Endothelial cell of umbilical vein (primary cell): ENCODE data around the gene SEMA3G. TPM values are rescaled to one million over a fixed set of nuclear protein-coding genes. Genes with fewer than 3 reads are reported as not detected.

ENCODE experiments used
- BruUV-seq: library from RNA; stranded (reverse); fragments of 400-500 nt; replicated peaks from 2 replicates; lab custom pipeline; 2021; lab: Mats Ljungman, UMichigan
- CTCF ChIA-PET: fragments of 300-600, 350-600 bp; sonication (Branson Sonifier 250); formaldehyde crosslinking; loops from one replicate; lab custom pipeline; 2021; ENCODE audit warnings: antibody characterized with exemption, inconsistent platforms; lab: Charles Lee
- POLR2A ChIA-PET: fragments of 300-600, 350-600 bp; sonication (Branson Sonifier 250); formaldehyde crosslinking; loops from one replicate; lab custom pipeline; 2021; ENCODE audit warnings: antibody characterized with exemption, inconsistent platforms; lab: Charles Lee
- DNase-seq: peaks from one replicate; pipeline ENCODE4 v3.0.0-alpha.2; 2011; ENCODE audit warnings: low read depth, low spot score
- FAIRE-seq: peaks from 2 replicates; lab custom pipeline; 2011; peaks lifted over from hg19 to GRCh38; lab: Jason Lieb, UNC
- H2AFZ ChIP-seq: 2 replicates; pipeline ENCODE4 v1.6.0; 2012; ENCODE audit warnings: low read depth, low read length, control low read depth, inconsistent platforms
- H3K27ac ChIP-seq: 2 replicates; pipeline ENCODE4 v1.5.1; 2011; ENCODE audit warnings: low read depth, mild to moderate bottlenecking, control low read depth, low read length, moderate library complexity; ENCODE audit not compliant: insufficient read depth
- H3K27me3 ChIP-seq, 2 experiments: 2 replicates each; pipeline versions ENCODE4 v1.6.0 to v1.6.1; 2011; ENCODE audit warnings: low read length in 2 of 2, mixed read lengths in 1 of 2; ENCODE audit not compliant: control insufficient read depth in 2 of 2, insufficient read depth in 2 of 2
- H3K36me3 ChIP-seq, 2 experiments: 2 replicates in 1 of 2; 3 replicates in 1 of 2; pipeline ENCODE4 v1.5.1; 2011; ENCODE audit warnings: low read length in 2 of 2, mild to moderate bottlenecking in 1 of 2, moderate library complexity in 1 of 2; ENCODE audit not compliant: control insufficient read depth in 2 of 2, insufficient read depth in 2 of 2; ENCODE audit errors: extremely low read depth in 1 of 2
- H3K4me1 ChIP-seq: 3 replicates; pipeline ENCODE4 v1.5.1; 2011; ENCODE audit warnings: mild to moderate bottlenecking, low read length; ENCODE audit not compliant: control insufficient read depth, insufficient read depth; ENCODE audit errors: extremely low read depth
- H3K4me2 ChIP-seq: 2 replicates; pipeline ENCODE4 v1.6.1; 2011; ENCODE audit warnings: low read length, control low read depth, mixed read lengths; ENCODE audit not compliant: insufficient read depth
- H3K4me3 ChIP-seq, 3 experiments: fragments of 200-600 bp in 1 of 3; sonication (generic), shearing (Covaris generic) in 1 of 3; replicated peaks in 1 of 3; 2 replicates each; pipeline ENCODE4 v1.5.1; 2011 to 2016; ENCODE audit warnings: control low read depth in 3 of 3, low read length in 3 of 3, mild to moderate bottlenecking in 2 of 3, inconsistent platforms in 1 of 3, low read depth in 1 of 3, moderate library complexity in 1 of 3; ENCODE audit not compliant: insufficient read depth in 1 of 3
- H3K79me2 ChIP-seq: 2 replicates; pipeline ENCODE4 v1.6.0; 2012; ENCODE audit warnings: low read length, inconsistent platforms; ENCODE audit not compliant: control insufficient read depth, insufficient read depth
- H3K9ac ChIP-seq: replicated peaks from 2 replicates; pipeline ENCODE3; 2011; ENCODE audit warnings: low read length, control low read depth; ENCODE audit not compliant: insufficient read depth; ENCODE audit errors: extremely low read depth
- H3K9me1 ChIP-seq: replicated peaks from 3 replicates; pipeline ENCODE4 v1.6.0; 2011; ENCODE audit warnings: mild to moderate bottlenecking, low read length; ENCODE audit not compliant: control insufficient read depth, insufficient read depth; ENCODE audit errors: extremely low read depth
- H3K9me3 ChIP-seq: replicated peaks from 2 replicates; pipeline ENCODE4 v1.5.1; 2012; ENCODE audit warnings: low read length, inconsistent platforms; ENCODE audit not compliant: control insufficient read depth, insufficient read depth
- H4K20me1 ChIP-seq: replicated peaks from 2 replicates; pipeline ENCODE3; 2011; ENCODE audit warnings: mild to moderate bottlenecking, low read length; ENCODE audit not compliant: control insufficient read depth, insufficient read depth; ENCODE audit errors: extremely low read depth
- CTCF ChIP-seq, 2 donors: IDR thresholded peaks; 1 replicate in 1 of 2; 2 replicates in 1 of 2; pipeline ENCODE4 v1.5.1; 2011; ENCODE audit warnings: low read length in 2 of 2, mild to moderate bottlenecking in 2 of 2, moderate library complexity in 2 of 2, control low read depth in 1 of 2, inconsistent platforms in 1 of 2, low read depth in 1 of 2; ENCODE audit not compliant: insufficient read depth in 1 of 2; ENCODE audit errors: extremely low read depth in 1 of 2
- EZH2 ChIP-seq: IDR thresholded peaks from 2 replicates; pipeline ENCODE4 v1.6.1; 2012; ENCODE audit warnings: borderline replicate concordance, low read depth, mild to moderate bottlenecking, moderate library complexity, low read length, inconsistent platforms; ENCODE audit not compliant: severe bottlenecking
- FOS ChIP-seq: IDR thresholded peaks from 2 replicates; pipeline ENCODE4 v1.6.1; 2011; ENCODE audit warnings: mild to moderate bottlenecking, low read length, moderate library complexity, borderline replicate concordance; ENCODE audit not compliant: insufficient read depth
- GATA2 ChIP-seq: IDR thresholded peaks from 2 replicates; pipeline ENCODE4 v1.7.0; 2011; ENCODE audit warnings: low read depth, mild to moderate bottlenecking, moderate library complexity, mixed read lengths, low read length; ENCODE audit not compliant: insufficient read length, insufficient read depth
- JUN ChIP-seq: IDR thresholded peaks from 2 replicates; pipeline ENCODE4 v1.6.1; 2011; ENCODE audit warnings: borderline replicate concordance, low read depth; ENCODE audit not compliant: insufficient read length, insufficient read depth
- MAX ChIP-seq: IDR thresholded peaks from 2 replicates; pipeline ENCODE4 v1.6.1; 2011; ENCODE audit not compliant: insufficient read depth, insufficient read length
- MYC ChIP-seq: IDR thresholded peaks from one replicate; pipeline ENCODE4 v1.6.1; 2011; ENCODE audit warnings: mild to moderate bottlenecking, low read depth, low read length
- POLR2A ChIP-seq: IDR thresholded peaks from 2 replicates; pipeline ENCODE4 v1.6.1; 2012; ENCODE audit warnings: low read depth, mild to moderate bottlenecking, control low read depth, low read length
- POLR2AphosphoS5 ChIP-seq: IDR thresholded peaks from 2 replicates; pipeline ENCODE4 v1.6.1; 2012; ENCODE audit warnings: low read depth, mild to moderate bottlenecking, control low read depth, low read length, moderate library complexity; ENCODE audit not compliant: insufficient read depth
- dilution Hi-C: fragments of 300-500 bp; cut with MboI; formaldehyde crosslinking; loops from one replicate; pipeline ENCODE4 v1.15.0; 2019; ENCODE audit warnings: low sequenced_read_pairs; ENCODE audit not compliant: extremely low pct_ligation_motif_present
- intact Hi-C: fragments of 100-400 bp; cut with micrococcal nuclease; formaldehyde crosslinking; loops from one replicate; pipeline ENCODE4 v1.10.0; 2022
- polyA plus RNA-seq, 4 experiments: library from polyadenylated mRNA; depleted of rRNA in 3 of 4; stranded (reverse) in 3 of 4; unstranded in 1 of 4; fragments of >200 nt; gene quantifications; 2 replicates each; pipeline versions ENCODE4 v1.2.1 to v1.2.3, GENCODE V29; 2011 to 2012; ENCODE audit warnings: missing spikeins in 1 of 4
- total RNA-seq: library from RNA; stranded (reverse); gene quantifications from 2 replicates; pipeline ENCODE4 v1.2.3, GENCODE V29; 2021

SEMA3G gene
- total and polyA plus RNA-seq, 2 donors (not counting 3 experiments of a cell fraction or from before 2014, with no cell fraction given): 22.6 to 27.9 TPM

GRCh38 chr3:52406231-52406661, 38.7 kb downstream of the SEMA3G start:
- no peak overlapping the region for H3K27ac ChIP-seq
- BruUV-seq: no TSS peak
- ChIA-PET POLR2A (no interaction called here), CTCF (interaction anchor here (1.0 kb wide), 1 partner anchor 17 kb away, joined by 3 read pairs; no protein-coding TSS in a partner anchor)
- H3K9me1 ChIP-seq: no peaks in the 10 kb centered on the region
- H3K36me3 ChIP-seq: peaks cover 6 to 68% of the 10 kb centered on the region in 2 experiments
- intact Hi-C loops (no loop called here), dilution Hi-C loops (no loop called here)
- FAIRE-seq (no peak), DNase-seq (no peak)
- H3K27me3 ChIP-seq: no peaks in the 10 kb centered on the region
- H3K79me2 ChIP-seq: peaks cover 18% of the 10 kb centered on the region
- H3K9ac ChIP-seq: no peak overlapping the region
- H3K4me2 ChIP-seq: no peak overlapping the region
- H3K4me1 ChIP-seq: peaks cover 13% of the 10 kb centered on the region
- H2AFZ ChIP-seq: no peak overlapping the region
- no peaks in the 10 kb centered on the region for H3K9me3 ChIP-seq
- TF ChIP-seq EZH2: no peak
- no peak for TF ChIP-seq JUN
- TF ChIP-seq FOS: no peak
- no peak for TF ChIP-seq GATA2
- no peak for TF ChIP-seq POLR2AphosphoS5
- no peak for TF ChIP-seq POLR2A
- TF ChIP-seq MYC: no peak
- TF ChIP-seq MAX: no peak
- TF ChIP-seq CTCF (IDR thresholded peaks at IDR 0.05; ENCODE audit: extremely low read depth in 1 of 2, insufficient read depth in 1 of 2, low read depth in 1 of 2, low read length in 2 of 2): no peak
- no peak overlapping the region for H3K4me3 ChIP-seq
- no peaks in the 10 kb centered on the region for H4K20me1 ChIP-seq
